HepG2 (cell line): ENCODE results near the gene CUTC. TPM values are rescaled to one million over a fixed set of nuclear protein-coding genes. Genes with fewer than 3 reads are reported as not detected.

Experiments
- ATF4 ChIP-seq, 2 experiments: fragments of 450-650 bp in 1 of 2; sonication (generic) in 1 of 2; formaldehyde crosslinking; IDR thresholded peaks; 2 replicates each; pipeline versions ENCODE4 v1.5.0 to v1.8.0; 2020 to 2022; ENCODE audit warnings: mild to moderate bottlenecking in 1 of 2, missing genetic modification reagents in 1 of 2
- ATF7 ChIP-seq, 2 experiments: fragments of 450-650 bp in 1 of 2; sonication (generic) in 1 of 2; formaldehyde crosslinking in 1 of 2; IDR thresholded peaks; 2 replicates each; pipeline versions ENCODE4 v1.4.0 to v1.6.1; 2016 to 2020; ENCODE audit warnings: antibody characterized with exemption in 1 of 2, mild to moderate bottlenecking in 1 of 2, missing genetic modification reagents in 1 of 2
- CENPX ChIP-seq: sonication (generic); formaldehyde crosslinking; IDR thresholded peaks from 2 replicates; pipeline ENCODE4 v1.9.0; 2021; ENCODE audit warnings: mild to moderate bottlenecking, missing genetic modification reagents, moderate library complexity
- CERS6 ChIP-seq: sonication (generic); formaldehyde crosslinking; IDR thresholded peaks from 2 replicates; pipeline ENCODE4 v1.5.0; 2020; ENCODE audit warnings: missing genetic modification reagents
- CSRNP1 ChIP-seq: sonication (generic); formaldehyde crosslinking; IDR thresholded peaks from 2 replicates; pipeline ENCODE4 v1.8.1; 2023; ENCODE audit warnings: mild to moderate bottlenecking, missing genetic modification reagents
- E2F1 ChIP-seq: sonication (generic); formaldehyde crosslinking; IDR thresholded peaks from 2 replicates; pipeline ENCODE4 v1.5.0; 2020; ENCODE audit warnings: missing genetic modification reagents
- FOXP4 ChIP-seq: sonication (generic); formaldehyde crosslinking; IDR thresholded peaks from 2 replicates; pipeline ENCODE4 v1.4.0; 2020; ENCODE audit warnings: missing genetic modification reagents
- HCFC1 ChIP-seq: fragments of 150-350 bp; IDR thresholded peaks from 2 replicates; pipeline ENCODE4 v1.6.1; 2014; ENCODE audit warnings: low read depth, low read length
- HNRNPL ChIP-seq: fragments of 200-400 bp; formaldehyde crosslinking; IDR thresholded peaks from 2 replicates; pipeline ENCODE4 v1.6.1; 2017; ENCODE audit warnings: mild to moderate bottlenecking, low read depth, low read length
- ISL2 ChIP-seq: sonication (generic); formaldehyde crosslinking; IDR thresholded peaks from 2 replicates; pipeline ENCODE4 v1.5.0; 2020; ENCODE audit warnings: missing genetic modification reagents
- JUN ChIP-seq: sonication (generic); formaldehyde crosslinking; IDR thresholded peaks from 2 replicates; pipeline ENCODE4 v1.4.0; 2020; ENCODE audit warnings: mild to moderate bottlenecking, missing genetic modification reagents
- MXI1 ChIP-seq: IDR thresholded peaks from 3 replicates; pipeline ENCODE4 v1.6.1; 2012; ENCODE audit warnings: low read depth, low read length, inconsistent platforms, borderline replicate concordance
- NRL ChIP-seq: sonication (generic); formaldehyde crosslinking; IDR thresholded peaks from 2 replicates; pipeline ENCODE4 v1.5.0; 2020; ENCODE audit warnings: missing genetic modification reagents, mild to moderate bottlenecking, moderate library complexity, borderline replicate concordance
- RBAK ChIP-seq: sonication (generic); formaldehyde crosslinking; IDR thresholded peaks from 2 replicates; pipeline ENCODE4 v1.5.1; 2020; ENCODE audit warnings: mild to moderate bottlenecking, missing genetic modification reagents
- SALL1 ChIP-seq: sonication (generic); formaldehyde crosslinking; IDR thresholded peaks from 2 replicates; pipeline ENCODE4 v1.8.0; 2022; ENCODE audit warnings: mild to moderate bottlenecking, missing genetic modification reagents
- SP140L ChIP-seq: sonication (generic); formaldehyde crosslinking; IDR thresholded peaks from 2 replicates; pipeline ENCODE4 v1.4.0; 2020; ENCODE audit warnings: missing genetic modification reagents, borderline replicate concordance
- ZBTB46 ChIP-seq: sonication (generic); formaldehyde crosslinking; IDR thresholded peaks from 2 replicates; pipeline ENCODE4 v1.4.0; 2020; ENCODE audit warnings: mild to moderate bottlenecking, missing genetic modification reagents, borderline replicate concordance
- ZBTB8A ChIP-seq: sonication (generic); formaldehyde crosslinking; IDR thresholded peaks from 2 replicates; pipeline ENCODE4 v1.4.0; 2020; ENCODE audit warnings: mild to moderate bottlenecking, low read depth, missing genetic modification reagents, borderline replicate concordance
- ZC3H13 ChIP-seq: sonication (generic); formaldehyde crosslinking; IDR thresholded peaks from 2 replicates; pipeline ENCODE4 v1.8.1; 2023; ENCODE audit warnings: mild to moderate bottlenecking, missing genetic modification reagents, moderate library complexity
- ZNF12 ChIP-seq: sonication (generic); formaldehyde crosslinking; IDR thresholded peaks from 2 replicates; pipeline ENCODE4 v1.5.0; 2020; ENCODE audit warnings: missing genetic modification reagents
- ZNF17 ChIP-seq: sonication (generic); formaldehyde crosslinking; IDR thresholded peaks from 2 replicates; pipeline ENCODE4 v1.5.0; 2020; ENCODE audit warnings: mild to moderate bottlenecking, missing genetic modification reagents
- ZNF883 ChIP-seq: sonication (generic); formaldehyde crosslinking; IDR thresholded peaks from 2 replicates; pipeline ENCODE4 v1.5.1; 2020; ENCODE audit warnings: mild to moderate bottlenecking, missing genetic modification reagents; ENCODE audit errors: not compliant biosample characterization
- polyA plus RNA-seq, 8 experiments: library from polyadenylated mRNA; depleted of rRNA in 3 of 8; stranded (reverse) in 7 of 8; unstranded in 1 of 8; fragments of >200 nt; fragmentation: Illumina TruSeq in 4 of 8; extraction: Trizol in 4 of 8; gene quantifications; 2 replicates each; pipeline versions ENCODE4 v1.2.1 to v1.2.3, GENCODE V29; 2011 to 2016; ENCODE audit warnings: low read depth in 4 of 8, missing spikeins in 1 of 8, mixed read lengths in 1 of 8; ENCODE audit not compliant: insufficient read depth in 1 of 8
- total RNA-seq, 5 experiments: library from RNA; depleted of rRNA; stranded (reverse); fragments of >200 nt; fragmentation: Illumina TruSeq; extraction: Trizol; gene quantifications; 2 replicates each; pipeline ENCODE4 v1.2.3, GENCODE V29; 2016; ENCODE audit warnings: low read depth in 1 of 5

CUTC gene
- total and polyA plus RNA-seq, 2 of the 13 experiments (the other 11 are each of a cell fraction or from before 2014, with no cell fraction given) = 22.3 to 25.8 TPM

GRCh38 chr10:99754670-99755069 is 22.6 kb downstream of the CUTC start (continued):
- TF ChIP-seq SP140L (CRISPR knock-in tag) (no peak), CSRNP1 (no peak), NRL (no peak), FOXP4 (CRISPR knock-in tag) (peak; percentile 92), ZNF17 (CRISPR knock-in tag) (no peak), SALL1 (CRISPR knock-in tag) (peak; percentile 38; the same call in 1 of the 2 replicates), ZNF12 (CRISPR knock-in tag) (peak; percentile 88), ATF4 (CRISPR knock-in tag; IDR thresholded peaks at IDR 0.05) (0 out of 4 replicates have a peak, but pooled peaks of 1 of the 2 experiments have one; percentile 31), RBAK (no peak), HNRNPL (no peak), HCFC1 (no peak), ZNF883 (CRISPR knock-in tag) (no peak), ZBTB8A (CRISPR knock-in tag) (no peak), JUN (CRISPR knock-in tag) (peak; percentile 62; the same call in 1 of the 2 replicates), E2F1 (CRISPR knock-in tag) (no peak), ATF7 (IDR thresholded peaks at IDR 0.05) (no peak), ATF7 (CRISPR knock-in tag; IDR thresholded peaks at IDR 0.05) (no peak), CENPX (CRISPR knock-in tag) (no peak), ZBTB46 (no peak), MXI1 (peak; percentile 76; the same call in 1 of the 3 replicates), ISL2 (CRISPR knock-in tag) (peak; percentile 55), CERS6 (CRISPR knock-in tag) (no peak), ZC3H13 (CRISPR knock-in tag) (no peak)
